Erythroblast (primary cell): ENCODE results near the gene C9orf40.

Source experiments
- GATA1 ChIP-seq: IDR thresholded peaks from 2 replicates; pipeline ENCODE4 v1.6.1; 2011; ENCODE audit warnings: low read depth, mild to moderate bottlenecking, control low read depth, low read length, moderate library complexity
- POLR2A ChIP-seq: IDR thresholded peaks from 2 replicates; pipeline ENCODE4 v1.6.1; 2011; ENCODE audit warnings: mild to moderate bottlenecking, low read length

DNA sequence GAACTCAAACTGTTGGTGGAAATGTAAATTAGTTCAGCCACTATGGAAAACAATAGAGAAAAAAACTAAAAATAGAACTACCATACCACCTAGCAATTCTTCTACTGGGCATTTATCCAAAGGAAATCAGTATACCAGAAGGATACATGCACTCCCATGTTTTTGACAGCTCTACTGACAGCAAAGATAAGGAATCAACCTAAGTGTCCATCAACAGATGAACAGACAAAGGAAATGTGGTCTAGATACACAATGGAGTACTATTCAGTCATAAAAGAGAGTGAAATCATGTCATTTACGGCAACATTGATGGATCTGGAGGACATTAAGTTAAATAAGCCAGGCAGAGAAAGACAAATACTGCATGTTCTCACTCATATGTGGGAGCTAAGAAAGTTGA lies 21.8 kb upstream of the C9orf40 start:
- TF ChIP-seq POLR2A (no peak), GATA1 (no peak)
